Adipose tissue (tissue), 3 donors: ENCODE results near the gene ENTPD2. TPM values are rescaled to one million over a fixed set of nuclear protein-coding genes. Genes with fewer than 3 reads are reported as not detected.
A peak's percentile ranks its signal among the peaks of the same experiment; 100 is the strongest.
"Not testable (repeated sequence)": the region's sequence is repeated elsewhere in the genome, so short reads cannot be mapped to it uniquely, and the experiment has no call there.

Experiments
- H3K27ac ChIP-seq: one replicate; pipeline ENCODE4 v1.5.1; 2013; ENCODE audit warnings: low read depth, low read length
- WGBS, 3 donors: extraction: QIAGEN DNeasy Blood & Tissue Kit; methylation state at CpG; one replicate each; pipeline ENCODE4 v1.1.7; 2013; 5-methylcytosine and 5-hydroxymethylcytosine counted together
- polyA plus RNA-seq, 3 donors: library from polyadenylated mRNA; stranded (reverse); fragments of 200-250 nt; gene quantifications; one replicate each; pipeline ENCODE4 v1.2.3, GENCODE V29; 2013
- donor health status: healthy with polysubstance abuse.
- donor health status: Bipolar disorder and iron deficiency.
- donor health status: healthy.

Gene ENTPD2
- polyA plus RNA-seq, 3 donors, result 0.61 to 1.6 (median 1.3) TPM

- no peak overlapping the region for H3K27ac ChIP-seq
- 83 to 90% (median 86%) methylated on average over 9 of the region's 9 CpGs for WGBS, 3 donors
These were observed 14.9 kb downstream of the ENTPD2 start for GRCh38 chr9:137038916-137039315.

GRCh38 chr9:137037483-137037882 is 16.4 kb downstream of the ENTPD2 start:
- no peak overlapping the region for H3K27ac ChIP-seq
- 85 to 91% (median 89%) methylated on average over 10 of the region's 10 CpGs for WGBS, 3 donors

GRCh38 chr9:137037035-137037434 is 16.8 kb downstream of the ENTPD2 start:
- WGBS, 3 donors, result 64 to 76% (median 74%) methylated on average over 13 of the region's 13 CpGs
- H3K27ac ChIP-seq, result no peak overlapping the region

- WGBS, 3 donors, result 72 to 78% (median 76%) methylated on average over 8 of the region's 8 CpGs
- no peak overlapping the region for H3K27ac ChIP-seq
These were observed 17.9 kb downstream of the ENTPD2 start for GRCh38 chr9:137035937-137036336.

GRCh38 chr9:137035507-137035834 is 18.4 kb downstream of the ENTPD2 start:
- WGBS, 3 donors, result 27 to 32% (median 29%) methylated on average over 8 to 9 of the region's 9 CpGs
- no peak overlapping the region for H3K27ac ChIP-seq

GRCh38 chr9:137034709-137035506 is 19.0 kb downstream of the ENTPD2 start:
- H3K27ac ChIP-seq, result no peak overlapping the region
- WGBS, 3 donors, result 5 to 21% (median 9%) methylated on average over 24 of the region's 24 CpGs

GRCh38 chr9:137034039-137034708 is 19.7 kb downstream of the ENTPD2 start:
- 21 to 48% (median 34%) methylated on average over 13 to 15 of the region's 15 CpGs for WGBS, 3 donors
- peak overlapping the region; percentile 40 for H3K27ac ChIP-seq

- not testable (repeated sequence) for H3K27ac ChIP-seq
- 83 to 94% (median 93%) methylated on average over 5 of the region's 5 CpGs for WGBS, 3 donors
These were observed 20.4 kb downstream of the ENTPD2 start for GRCh38 chr9:137033481-137033880.

GRCh38 chr9:137032858-137033257 is 21.0 kb downstream of the ENTPD2 start:
- no peak overlapping the region for H3K27ac ChIP-seq
- WGBS, 3 donors, result 53 to 84% (median 70%) methylated on average over 7 to 10 of the region's 10 CpGs

- 51 to 68% (median 54%) methylated on average over 15 to 16 of the region's 16 CpGs for WGBS, 3 donors
- no peak within 1 kb of the TSS for H3K27ac ChIP-seq
These were observed 21.8 kb downstream of the ENTPD2 start, which contains the start of gene FUT7 for GRCh38 chr9:137031904-137032640. Gene FUT7, minus strand, starts transcription at chr9:137032088. Its CDS starts 97 bp downstream, at chr9:137031991.

GRCh38 chr9:137030538-137031527 is 23.0 kb downstream of the ENTPD2 start:
- 65 to 86% (median 75%) methylated on average over 59 to 65 of the region's 65 CpGs for WGBS, 3 donors
- no peak overlapping the region for H3K27ac ChIP-seq

- WGBS, 3 donors, result 52 to 72% (median 58%) methylated on average over 13 to 15 of the region's 15 CpGs
- H3K27ac ChIP-seq, result no peak overlapping the region
These were observed 23.9 kb downstream of the ENTPD2 start for GRCh38 chr9:137030006-137030405.

- 21 to 25% (median 25%) methylated on average over 19 of the region's 19 CpGs for WGBS, 3 donors
- H3K27ac ChIP-seq, result no peak overlapping the region
These were observed 24.6 kb downstream of the ENTPD2 start for GRCh38 chr9:137029058-137029936.

GRCh38 chr9:137028263-137029057 is 25.4 kb downstream of the ENTPD2 start:
- no peak overlapping the region for H3K27ac ChIP-seq
- 0 to 1% (median 1%) methylated on average over 72 to 97 of the region's 98 CpGs for WGBS, 3 donors

- 5 to 6% (median 5%) methylated on average over 37 to 94 of the region's 95 CpGs for WGBS, 3 donors
- no peak within 1 kb of the TSS for H3K27ac ChIP-seq
These were observed 26.2 kb downstream of the ENTPD2 start, which contains the start of gene ABCA2 for GRCh38 chr9:137027369-137028262. Gene ABCA2, minus strand, starts transcription at chr9:137028237. Its CDS starts 97 bp downstream, at chr9:137028140.
